Activated B cell treated with CpG ODN at 0.5 μM for 24 hours (primary cell): Measurements from ENCODE around the gene GPRC5C. TPM values are rescaled to one million over a fixed set of nuclear protein-coding genes. Genes with fewer than 3 reads are reported as not detected.

ENCODE experiments used
- ATAC-seq: fragments of 200-7000 bp; cut with Tn5 transposase; one replicate; pipeline ENCODE4 v1.10.0; 2021; ENCODE audit warnings: low read depth, mild to moderate bottlenecking, moderate library complexity
- CTCF ChIA-PET: fragments of 350-600 bp; sonication (Branson Sonifier 250); formaldehyde crosslinking; loops from one replicate; lab custom pipeline; 2021; ENCODE audit warnings: antibody characterized with exemption; lab: Charles Lee
- POLR2A ChIA-PET: fragments of 350-600 bp; sonication (Branson Sonifier 250); formaldehyde crosslinking; loops from one replicate; lab custom pipeline; 2021; ENCODE audit warnings: antibody characterized with exemption; lab: Charles Lee
- DNase-seq: peaks from one replicate; pipeline ENCODE4 v3.0.0; 2022
- H3K27ac Mint-ChIP-seq: one replicate; pipeline ENCODE4 v1.8.0; 2020; ENCODE audit warnings: mixed read lengths
- H3K27me3 Mint-ChIP-seq: one replicate; pipeline ENCODE4 v1.8.0; 2021; ENCODE audit warnings: mixed read lengths
- H3K36me3 Mint-ChIP-seq: one replicate; pipeline ENCODE4 v1.8.0; 2021; ENCODE audit warnings: low read depth, mixed read lengths
- H3K4me1 Mint-ChIP-seq: one replicate; pipeline ENCODE4 v1.8.0; 2021; ENCODE audit warnings: mixed read lengths
- H3K4me3 Mint-ChIP-seq: one replicate; pipeline ENCODE4 v1.8.0; 2020; ENCODE audit warnings: mild to moderate bottlenecking, mixed read lengths
- H3K9me3 Mint-ChIP-seq: one replicate; pipeline ENCODE4 v1.8.0; 2020; ENCODE audit warnings: mixed read lengths
- CTCF ChIP-seq: fragments of 200-600 bp; IDR thresholded peaks from one replicate; pipeline ENCODE4 v1.8.0; 2022; ENCODE audit warnings: antibody characterized with exemption, mild to moderate bottlenecking
- intact Hi-C: fragments of 100-400 bp; cut with micrococcal nuclease; formaldehyde crosslinking; loops from one replicate; pipeline ENCODE4 v1.15.1; 2024
- total RNA-seq: library from RNA; stranded (reverse); gene quantifications from 2 replicates; pipeline ENCODE4 v1.2.3, GENCODE V29; 2022

Gene GPRC5C
- total RNA-seq, 1 donor from 2014 or later: 17.0 TPM

GRCh38 chr17:74472890-74473289 is 41.0 kb downstream of the GPRC5C start:
- ATAC-seq: no peak
- no peak overlapping the region for H3K27ac Mint-ChIP-seq
- no peak for TF ChIP-seq CTCF
- ChIA-PET CTCF (no interaction called here), POLR2A (no interaction called here)
- H3K9me3 Mint-ChIP-seq: peaks cover 11% of the 10 kb centered on the region
- peaks cover 11% of the 10 kb centered on the region for H3K36me3 Mint-ChIP-seq
- no peak overlapping the region for H3K4me3 Mint-ChIP-seq
- no peak for DNase-seq
- intact Hi-C loops: no loop called here
- peaks cover 4% of the 10 kb centered on the region for H3K4me1 Mint-ChIP-seq
- H3K27me3 Mint-ChIP-seq: peaks cover 6% of the 10 kb centered on the region

- intact Hi-C loops: no loop called here
- POLR2A ChIA-PET: no interaction called here
- TF ChIP-seq CTCF: no peak
- no peak for ATAC-seq
- H3K4me1 Mint-ChIP-seq: peaks cover 5% of the 10 kb centered on the region
- peaks cover 6% of the 10 kb centered on the region for H3K27me3 Mint-ChIP-seq
- DNase-seq: no peak
- H3K4me3 Mint-ChIP-seq: no peak overlapping the region
- CTCF ChIA-PET: no interaction called here
- H3K9me3 Mint-ChIP-seq: peaks cover 11% of the 10 kb centered on the region
- no peak overlapping the region for H3K27ac Mint-ChIP-seq
- peaks cover 11% of the 10 kb centered on the region for H3K36me3 Mint-ChIP-seq
Measured at GRCh38 chr17:74473294-74473693, 41.4 kb downstream of the GPRC5C start.

- Mint-ChIP-seq H3K27me3 (peaks cover 6% of the 10 kb centered on the region), H3K36me3 (peaks cover 11% of the 10 kb centered on the region), H3K4me1 (peaks cover 14% of the 10 kb centered on the region), H3K4me3 (no peak overlapping the region), H3K9me3 (peaks cover 11% of the 10 kb centered on the region), H3K27ac (no peak overlapping the region)
- TF ChIP-seq CTCF: no peak
- intact Hi-C loops: no loop called here
- POLR2A ChIA-PET: no interaction called here
- ATAC-seq (no peak), DNase-seq (no peak)
- CTCF ChIA-PET: no interaction called here
Measured at GRCh38 chr17:74474043-74474792, 42.3 kb downstream of the GPRC5C start.

- peaks cover 1% of the 10 kb centered on the region for H3K27me3 Mint-ChIP-seq
- ChIA-PET POLR2A (no interaction called here), CTCF (interaction anchor here (1.2 kb wide), 1 partner anchor 18 kb away, joined by 3 read pairs; no protein-coding TSS in a partner anchor)
- H3K4me1 Mint-ChIP-seq: peaks cover 19% of the 10 kb centered on the region
- no peak for ATAC-seq
- intact Hi-C loops: no loop called here
- peaks cover 11% of the 10 kb centered on the region for H3K36me3 Mint-ChIP-seq
- no peak for TF ChIP-seq CTCF
- H3K9me3 Mint-ChIP-seq: peaks cover 11% of the 10 kb centered on the region
- no peak for DNase-seq
- H3K27ac Mint-ChIP-seq: no peak overlapping the region
- no peak overlapping the region for H3K4me3 Mint-ChIP-seq
Measured at GRCh38 chr17:74475189-74475588, 43.3 kb downstream of the GPRC5C start.

GRCh38 chr17:74477411-74477810 is 45.5 kb downstream of the GPRC5C start:
- Mint-ChIP-seq H3K4me1 (peaks cover 19% of the 10 kb centered on the region), H3K9me3 (peaks cover 11% of the 10 kb centered on the region), H3K27me3 (no peaks in the 10 kb centered on the region), H3K4me3 (no peak overlapping the region), H3K36me3 (peaks cover 11% of the 10 kb centered on the region), H3K27ac (no peak overlapping the region)
- POLR2A ChIA-PET: no interaction called here
- CTCF ChIA-PET: no interaction called here
- ATAC-seq: no peak
- no peak for DNase-seq
- TF ChIP-seq CTCF: no peak
- intact Hi-C loops: no loop called here
